Kidney capillary endothelial cell (primary cell): ENCODE data around the gene ASPHD1.
"Not testable (repeated sequence)": the region's sequence is repeated elsewhere in the genome, so short reads cannot be mapped to it uniquely, and the experiment has no call there.

ENCODE experiments used
- DNase-seq: peaks from one replicate; pipeline ENCODE4 v3.0.0-alpha.2; 2018; ENCODE audit warnings: low spot score

The ASPHD1 gene

GRCh38 chr16:29877266-29877961, 22.9 kb upstream of the ASPHD1 start:
- DNase-seq = no peak

- no peak for DNase-seq
These were observed 22.1 kb upstream of the ASPHD1 start for GRCh38 chr16:29878172-29878571.

- no peak for DNase-seq
These were observed 19.2 kb upstream of the ASPHD1 start for GRCh38 chr16:29881050-29881449.

- no peak for DNase-seq
These were observed 16.3 kb upstream of the ASPHD1 start for GRCh38 chr16:29883987-29884386.

- DNase-seq = not testable (repeated sequence)
These were observed 10.9 kb upstream of the ASPHD1 start for GRCh38 chr16:29889372-29889771.

GRCh38 chr16:29891525-29892457, 8.5 kb upstream of the ASPHD1 start:
- no peak for DNase-seq

- DNase-seq = no peak
These were observed 7.9 kb upstream of the ASPHD1 start for GRCh38 chr16:29892458-29892813.

GRCh38 chr16:29893553-29893952, 6.7 kb upstream of the ASPHD1 start:
- no peak for DNase-seq

- DNase-seq = no peak
These were observed 5.9 kb upstream of the ASPHD1 start for GRCh38 chr16:29894352-29894751.

- DNase-seq = no peak
These were observed 3.4 kb upstream of the ASPHD1 start for GRCh38 chr16:29896841-29897240.

- no peak for DNase-seq
These were observed 3.0 kb upstream of the ASPHD1 start for GRCh38 chr16:29897333-29897732.

GRCh38 chr16:29898135-29898803, 2.0 kb upstream of the ASPHD1 start:
- no peak for DNase-seq

GRCh38 chr16:29898804-29899515, 1.3 kb upstream of the ASPHD1 start:
- DNase-seq = no peak

GRCh38 chr16:29899516-29900101, 679 bp upstream of the ASPHD1 start, which contains the start of gene SEZ6L2:
Gene SEZ6L2 (minus strand): TSS chr16:29899550. CDS start chr16:29899019, 531 bp downstream.
- DNase-seq = peak; percentile 28

- DNase-seq = no peak
These were observed 759 bp downstream of the ASPHD1 start for GRCh38 chr16:29900888-29901606.

GRCh38 chr16:29901607-29901945, 1.3 kb downstream of the ASPHD1 start:
- DNase-seq = no peak

GRCh38 chr16:29903590-29903989, 3.3 kb downstream of the ASPHD1 start:
- no peak for DNase-seq

- DNase-seq = no peak
These were observed 4.7 kb downstream of the ASPHD1 start for GRCh38 chr16:29904947-29905346.

GRCh38 chr16:29905668-29906067, 5.4 kb downstream of the ASPHD1 start:
- no peak for DNase-seq

- DNase-seq = no peak
These were observed 6.4 kb downstream of the ASPHD1 start for GRCh38 chr16:29906520-29907244.
